DND-41 (cell line): Measurements from ENCODE around the gene TP53I3.

Source experiments
- ATAC-seq: fragments of 200-7000 bp; cut with Tn5 transposase; 3 replicates; pipeline ENCODE4 v1.9.1; 2021; ENCODE audit warnings: low read depth; ENCODE audit not compliant: insufficient read depth
- DNase-seq: peaks from one replicate; pipeline ENCODE4 v3.0.0-alpha.2; 2020
- H2AFZ ChIP-seq: 2 replicates; pipeline ENCODE4 v1.6.0; 2012; ENCODE audit warnings: low read depth, low read length
- H3K27ac ChIP-seq: 2 replicates; pipeline ENCODE4 v1.5.1; 2012; ENCODE audit warnings: low read length, inconsistent platforms
- H3K27me3 ChIP-seq: fragments of 200-600 bp; sonication (generic); 2 replicates; pipeline ENCODE4 v1.6.0; 2012; ENCODE audit warnings: low read length, mild to moderate bottlenecking, inconsistent platforms; ENCODE audit not compliant: insufficient read depth, poor library complexity
- H3K36me3 ChIP-seq: 2 replicates; pipeline ENCODE4 v1.5.1; 2012; ENCODE audit warnings: low read length, inconsistent platforms; ENCODE audit not compliant: insufficient read depth
- H3K4me1 ChIP-seq: 2 replicates; pipeline ENCODE4 v1.5.1; 2012; ENCODE audit warnings: mild to moderate bottlenecking, low read length; ENCODE audit not compliant: insufficient read depth
- H3K4me2 ChIP-seq: 2 replicates; pipeline ENCODE4 v1.6.0; 2012; ENCODE audit warnings: mild to moderate bottlenecking, moderate library complexity, low read length, inconsistent platforms; ENCODE audit not compliant: insufficient read depth
- H3K4me3 ChIP-seq, 2 experiments: fragments of 200-600 bp in 1 of 2; shearing (Covaris generic) in 1 of 2; 2 replicates each; pipeline ENCODE4 v1.5.1; 2012 to 2016; ENCODE audit warnings: inconsistent platforms in 2 of 2, low read length in 2 of 2, mild to moderate bottlenecking in 2 of 2, low read depth in 1 of 2, moderate library complexity in 1 of 2
- H3K79me2 ChIP-seq: 2 replicates; pipeline ENCODE4 v1.6.0; 2012; ENCODE audit warnings: low read length, inconsistent platforms; ENCODE audit not compliant: insufficient read depth
- H3K9ac ChIP-seq: 2 replicates; pipeline ENCODE4 v1.6.0; 2012; ENCODE audit warnings: low read depth, mild to moderate bottlenecking, inconsistent platforms, low read length, moderate library complexity
- H3K9me3 ChIP-seq: 2 replicates; pipeline ENCODE4 v1.5.1; 2012; ENCODE audit warnings: low read length, moderate library complexity, mild to moderate bottlenecking, inconsistent platforms; ENCODE audit not compliant: insufficient read depth, severe bottlenecking
- H4K20me1 ChIP-seq: 2 replicates; pipeline ENCODE4 v1.6.0; 2012; ENCODE audit warnings: low read length; ENCODE audit not compliant: insufficient read depth
- CTCF ChIP-seq: IDR thresholded peaks from 2 replicates; pipeline ENCODE4 v1.5.1; 2012; ENCODE audit warnings: borderline replicate concordance, low read length, moderate library complexity, mild to moderate bottlenecking; ENCODE audit not compliant: poor library complexity, severe bottlenecking; ENCODE audit errors: extremely low read depth
- EZH2 ChIP-seq: IDR thresholded peaks from 3 replicates; pipeline ENCODE4 v1.6.1; 2012; ENCODE audit warnings: borderline replicate concordance, low read depth, mild to moderate bottlenecking, moderate library complexity, low read length, inconsistent platforms; ENCODE audit not compliant: severe bottlenecking

The TP53I3 gene

GRCh38 chr2:24072259-24072658 lies 12.4 kb downstream of the TP53I3 start:
- Histone ChIP-seq H3K36me3 (peaks cover 56% of the 10 kb centered on the region), H3K79me2 (peaks cover 56% of the 10 kb centered on the region), H4K20me1 (peaks cover 6% of the 10 kb centered on the region; the same call in 1 of the 2 replicates), H3K27ac (no peak overlapping the region), H3K4me3 (no peak overlapping the region), H2AFZ (no peak overlapping the region), H3K9ac (no peak overlapping the region), H3K4me2 (no peak overlapping the region), H3K4me1 (peaks cover 34% of the 10 kb centered on the region), H3K9me3 (no peaks in the 10 kb centered on the region), H3K27me3 (no peaks in the 10 kb centered on the region)
- no peak for ATAC-seq
- no peak for TF ChIP-seq CTCF
- TF ChIP-seq EZH2 = no peak
- DNase-seq = no peak

GRCh38 chr2:24065341-24065740 lies 19.3 kb downstream of the TP53I3 start:
- no peaks in the 10 kb centered on the region for H3K27me3 ChIP-seq

GRCh38 chr2:24058564-24059271 lies 25.9 kb downstream of the TP53I3 start:
- Histone ChIP-seq H3K36me3 (no peaks in the 10 kb centered on the region), H3K27ac (no peak overlapping the region), H3K4me3 (no peak overlapping the region), H3K4me1 (no peaks in the 10 kb centered on the region), H3K9me3 (no peaks in the 10 kb centered on the region), H3K4me2 (no peak overlapping the region), H2AFZ (no peak overlapping the region), H3K27me3 (no peaks in the 10 kb centered on the region), H3K9ac (no peak overlapping the region), H3K79me2 (no peaks in the 10 kb centered on the region), H4K20me1 (no peaks in the 10 kb centered on the region)
- TF ChIP-seq CTCF (no peak), EZH2 (no peak)
- ATAC-seq (peak; percentile 24; the same call in 1 of the 3 replicates), DNase-seq (no peak)

More at GRCh38 chr2:24065341-24065740, 19.3 kb downstream of the TP53I3 start:
- H3K79me2 ChIP-seq = peaks cover 4% of the 10 kb centered on the region; the same call in 1 of the 2 replicates
- no peak overlapping the region for H3K27ac ChIP-seq
- no peak overlapping the region for H3K9ac ChIP-seq
- ATAC-seq (no peak), DNase-seq (no peak)
- no peak for TF ChIP-seq EZH2
- no peak overlapping the region for H2AFZ ChIP-seq
- H4K20me1 ChIP-seq = 0 out of 2 replicates have a peak, but pooled peaks cover 3% of the 10 kb centered on the region
- H3K9me3 ChIP-seq = no peaks in the 10 kb centered on the region
- H3K4me3 ChIP-seq = no peak overlapping the region
- H3K4me1 ChIP-seq = no peaks in the 10 kb centered on the region
- peaks cover 35% of the 10 kb centered on the region for H3K36me3 ChIP-seq
- H3K4me2 ChIP-seq = no peak overlapping the region

DNA sequence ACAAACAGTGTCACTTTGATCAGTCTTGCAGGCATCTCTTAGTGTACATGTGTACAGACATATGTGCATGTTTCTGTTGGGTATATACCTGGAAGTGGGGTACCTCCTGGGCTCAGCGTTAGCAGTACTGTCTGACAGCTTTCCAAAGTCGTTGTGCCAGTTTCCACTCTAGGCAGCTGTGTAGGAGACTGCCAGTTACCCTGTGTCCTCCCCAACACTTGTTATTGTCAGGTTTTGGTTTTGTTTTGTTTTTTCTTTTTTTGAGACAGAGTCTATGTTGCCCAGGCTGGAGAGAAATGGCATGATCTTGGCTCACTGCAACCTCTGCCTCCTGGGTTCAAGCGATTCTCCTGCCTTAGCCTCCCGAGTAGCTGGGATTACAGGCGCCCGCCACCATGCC lies 28.9 kb downstream of the TP53I3 start:
- H2AFZ ChIP-seq = no peak overlapping the region
- H3K4me3 ChIP-seq = no peak overlapping the region
- TF ChIP-seq EZH2 (no peak), CTCF (no peak)
- no peaks in the 10 kb centered on the region for H4K20me1 ChIP-seq
- ATAC-seq (no peak), DNase-seq (no peak)
- H3K36me3 ChIP-seq = no peaks in the 10 kb centered on the region
- no peaks in the 10 kb centered on the region for H3K4me1 ChIP-seq
- no peak overlapping the region for H3K27ac ChIP-seq
- no peak overlapping the region for H3K9ac ChIP-seq
- no peaks in the 10 kb centered on the region for H3K9me3 ChIP-seq
- no peaks in the 10 kb centered on the region for H3K79me2 ChIP-seq
- H3K27me3 ChIP-seq = no peaks in the 10 kb centered on the region
- no peak overlapping the region for H3K4me2 ChIP-seq
